HepG2 (cell line): ENCODE data around the gene PHF21B. TPM values are rescaled to one million over a fixed set of nuclear protein-coding genes. Genes with fewer than 3 reads are reported as not detected.

Source experiments
- ATAC-seq: fragments of 200-7000 bp; cut with Tn5 transposase; 3 replicates; pipeline ENCODE4 v1.9.1; 2020; ENCODE audit warnings: mild to moderate bottlenecking, moderate library complexity
- BruUV-seq: library from RNA; stranded (reverse); fragments of 400-500 nt; replicated peaks from 2 replicates; lab custom pipeline; 2021; lab: Mats Ljungman, UMichigan
- CTCF ChIA-PET: fragments of 300-600 bp; formaldehyde crosslinking; extraction: SDS; loops from one replicate; lab custom pipeline; 2021; ENCODE audit warnings: low total read pairs, inconsistent platforms, low intra/inter-chr PET ratio; lab: Yijun Ruan, JAX
- POLR2A ChIA-PET: fragments of 350-600 bp; sonication (Branson Sonifier 250); formaldehyde crosslinking; loops from one replicate; lab custom pipeline; 2020; ENCODE audit warnings: antibody characterized with exemption, inconsistent platforms; lab: Yijun Ruan, JAX
- DNase-seq: peaks from one replicate; pipeline ENCODE4 v3.0.0-alpha.2; 2015; ENCODE audit warnings: low spot score
- FAIRE-seq: peaks from 3 replicates; lab custom pipeline; 2011; peaks lifted over from hg19 to GRCh38; lab: Jason Lieb, UNC
- H2AFZ ChIP-seq: one replicate; pipeline ENCODE4 v1.6.1; 2011; ENCODE audit warnings: low read length, inconsistent platforms
- H3K27ac ChIP-seq: fragments of 300-600 bp; 3 replicates; pipeline ENCODE4 v1.8.0; 2011; ENCODE audit warnings: mixed run types, mild to moderate bottlenecking, mixed read lengths, low read length, inconsistent platforms; ENCODE audit not compliant: insufficient read depth; ENCODE audit errors: extremely low read length
- H3K27me3 ChIP-seq, 2 experiments: fragments of 200-600 bp in 1 of 2; 2 replicates in 1 of 2; 3 replicates in 1 of 2; pipeline versions ENCODE4 v1.6.0 to v1.8.0; 2011; ENCODE audit warnings: low read length in 2 of 2, mild to moderate bottlenecking in 2 of 2, moderate library complexity in 2 of 2, inconsistent platforms in 1 of 2; ENCODE audit not compliant: insufficient read depth in 2 of 2, control insufficient read depth in 1 of 2
- H3K36me3 ChIP-seq, 2 experiments: fragments of 200-600 bp in 1 of 2; replicated peaks in 1 of 2; 2 replicates in 1 of 2; 3 replicates in 1 of 2; pipeline versions ENCODE4 v1.5.1 to v1.8.0; 2011; ENCODE audit warnings: low read length in 2 of 2, inconsistent platforms in 1 of 2; ENCODE audit not compliant: insufficient read depth in 2 of 2, control insufficient read depth in 1 of 2
- H3K4me1 ChIP-seq: 2 replicates; pipeline ENCODE4 v1.5.1; 2012; ENCODE audit warnings: low read length, inconsistent platforms; ENCODE audit not compliant: insufficient read depth
- H3K4me2 ChIP-seq: 2 replicates; pipeline ENCODE4 v1.6.0; 2011; ENCODE audit warnings: low read depth, low read length, inconsistent platforms
- H3K4me3 ChIP-seq, 3 experiments: fragments of 200-600 bp in 1 of 3; sonication (generic), shearing (Covaris generic) in 1 of 3; replicated peaks in 1 of 3; 2 replicates each; pipeline ENCODE4 v1.5.1; 2011 to 2016; ENCODE audit warnings: low read length in 3 of 3, inconsistent platforms in 2 of 3, low read depth in 2 of 3, mild to moderate bottlenecking in 2 of 3, control low read depth in 1 of 3, mixed read lengths in 1 of 3; ENCODE audit not compliant: insufficient read depth in 1 of 3
- H3K79me2 ChIP-seq: one replicate; pipeline ENCODE4 v1.6.1; 2011; ENCODE audit warnings: low read length, inconsistent platforms; ENCODE audit not compliant: insufficient read depth
- H3K9ac ChIP-seq: 2 replicates; pipeline ENCODE4 v1.6.0; 2011; ENCODE audit warnings: mild to moderate bottlenecking, low read depth, low read length, inconsistent platforms; ENCODE audit not compliant: insufficient read depth
- H3K9me3 ChIP-seq: 2 replicates; pipeline ENCODE4 v1.5.1; 2012; ENCODE audit warnings: mild to moderate bottlenecking, low read length
- H4K20me1 ChIP-seq: 2 replicates; pipeline ENCODE4 v1.6.0; 2011; ENCODE audit warnings: inconsistent platforms, mild to moderate bottlenecking, low read length, moderate library complexity; ENCODE audit not compliant: insufficient read depth
- HDAC6 ChIP-seq: fragments of 200-600 bp; sonication (generic); IDR thresholded peaks from 2 replicates; pipeline ENCODE4 v1.7.0; 2017; ENCODE audit warnings: mild to moderate bottlenecking, antibody characterized with exemption, low read length, low read depth
- HOXA5 ChIP-seq: sonication (generic); formaldehyde crosslinking; IDR thresholded peaks from 2 replicates; pipeline ENCODE4 v1.4.0; 2020; ENCODE audit warnings: missing genetic modification reagents
- KLF15 ChIP-seq: sonication (generic); formaldehyde crosslinking; IDR thresholded peaks from 2 replicates; pipeline ENCODE4 v1.8.1; 2023; ENCODE audit warnings: borderline replicate concordance, mild to moderate bottlenecking, inconsistent platforms, missing genetic modification reagents, mixed read lengths
- MIER2 ChIP-seq: IDR thresholded peaks from 2 replicates; pipeline ENCODE4 v1.6.1; 2016; ENCODE audit warnings: missing biosample characterization, missing genetic modification reagents
- MYC ChIP-seq: sonication (generic); formaldehyde crosslinking; IDR thresholded peaks from 2 replicates; pipeline ENCODE4 v1.9.0; 2021; ENCODE audit warnings: missing genetic modification reagents, borderline replicate concordance
- PAX8 ChIP-seq: sonication (generic); formaldehyde crosslinking; IDR thresholded peaks from 2 replicates; pipeline ENCODE4 v1.8.0; 2022; ENCODE audit warnings: mild to moderate bottlenecking, missing genetic modification reagents, borderline replicate concordance
- PRDM15 ChIP-seq: sonication (generic); formaldehyde crosslinking; IDR thresholded peaks from 2 replicates; pipeline ENCODE4 v1.4.0; 2020; ENCODE audit warnings: missing genetic modification reagents
- SNAPC2 ChIP-seq: sonication (generic); formaldehyde crosslinking; IDR thresholded peaks from 2 replicates; pipeline ENCODE4 v1.8.1; 2022; ENCODE audit warnings: mild to moderate bottlenecking, missing genetic modification reagents
- SRY ChIP-seq: sonication (generic); formaldehyde crosslinking; IDR thresholded peaks from 2 replicates; pipeline ENCODE4 v1.8.0; 2022; ENCODE audit warnings: mild to moderate bottlenecking, missing genetic modification reagents
- ZBTB37 ChIP-seq: sonication (generic); formaldehyde crosslinking; IDR thresholded peaks from 2 replicates; pipeline ENCODE4 v1.4.0; 2020; ENCODE audit warnings: mild to moderate bottlenecking, missing genetic modification reagents
- ZNF709 ChIP-seq: sonication (generic); formaldehyde crosslinking; IDR thresholded peaks from 2 replicates; pipeline ENCODE4 v1.5.0; 2020; ENCODE audit warnings: mild to moderate bottlenecking, missing genetic modification reagents
- ZNF75D ChIP-seq: sonication (generic); formaldehyde crosslinking; IDR thresholded peaks from 2 replicates; pipeline ENCODE4 v1.8.1; 2023; ENCODE audit warnings: missing genetic modification reagents, mild to moderate bottlenecking, borderline replicate concordance
- ZNF839 ChIP-seq: sonication (generic); formaldehyde crosslinking; IDR thresholded peaks from 2 replicates; pipeline ENCODE4 v1.4.0; 2020; ENCODE audit warnings: missing genetic modification reagents, mild to moderate bottlenecking, borderline replicate concordance
- WGBS: methylation state at CpG from one replicate; pipeline ENCODE4 v1.1.6; 2017; ENCODE audit warnings: low lambda C conversion rate; 5-methylcytosine and 5-hydroxymethylcytosine counted together
- in situ Hi-C: cut with HindIII; loops from 2 replicates; pipeline ENCODE4 v1.10.0; 2017; ENCODE audit warnings: low pct_unique_long_range_greater_than_20kb; ENCODE audit not compliant: extremely low pct_ligation_motif_present
- intact Hi-C: fragments of 100-400 bp; cut with micrococcal nuclease; formaldehyde crosslinking; loops from one replicate; pipeline ENCODE4 v1.10.0; 2022; ENCODE audit not compliant: unreplicated experiment
- polyA plus RNA-seq, 8 experiments: library from polyadenylated mRNA; depleted of rRNA in 3 of 8; stranded (reverse) in 7 of 8; unstranded in 1 of 8; fragments of >200 nt; fragmentation: Illumina TruSeq in 4 of 8; extraction: Trizol in 4 of 8; gene quantifications; 2 replicates each; pipeline versions ENCODE4 v1.2.1 to v1.2.3, GENCODE V29; 2011 to 2016; ENCODE audit warnings: low read depth in 4 of 8, missing spikeins in 1 of 8, mixed read lengths in 1 of 8; ENCODE audit not compliant: insufficient read depth in 1 of 8
- total RNA-seq, 5 experiments: library from RNA; depleted of rRNA; stranded (reverse); fragments of >200 nt; fragmentation: Illumina TruSeq; extraction: Trizol; gene quantifications; 2 replicates each; pipeline ENCODE4 v1.2.3, GENCODE V29; 2016; ENCODE audit warnings: low read depth in 1 of 5

The PHF21B gene
- total and polyA plus RNA-seq, 2 of the 13 experiments (the other 11 are each of a cell fraction or from before 2014, with no cell fraction given): not detected

GRCh38 chr22:44906999-44907644 is 102.7 kb downstream of the PHF21B start:
- H3K27ac ChIP-seq: no peak overlapping the region
- in situ Hi-C loops (no loop called here), intact Hi-C loops (no loop called here)
- ATAC-seq (no peak), DNase-seq (no peak), FAIRE-seq (no peak)
- no peaks in the 10 kb centered on the region for H3K79me2 ChIP-seq
- ChIA-PET CTCF (no interaction called here), POLR2A (no interaction called here)
- no peak overlapping the region for H3K4me2 ChIP-seq
- H3K4me1 ChIP-seq: no peaks in the 10 kb centered on the region
- no TSS peak for BruUV-seq
- 44% methylated on average over 10 of the region's 18 CpGs for WGBS
- peaks cover 0 to 40% of the 10 kb centered on the region in 2 experiments; a peak in 4 of 5 replicates for H3K27me3 ChIP-seq
- H3K4me3 ChIP-seq: no peak overlapping the region
- no peaks in the 10 kb centered on the region; the same call in 1 of the 2 replicates for H4K20me1 ChIP-seq
- H3K9ac ChIP-seq: no peak overlapping the region
- H3K36me3 ChIP-seq: no peaks in the 10 kb centered on the region
- TF ChIP-seq KLF15 (CRISPR knock-in tag): no peak
- TF ChIP-seq HDAC6: no peak
- no peak for TF ChIP-seq ZNF709
- TF ChIP-seq MYC (CRISPR knock-in tag): no peak
- no peak overlapping the region for H2AFZ ChIP-seq
- H3K9me3 ChIP-seq: peaks cover 1% of the 10 kb centered on the region

DNA sequence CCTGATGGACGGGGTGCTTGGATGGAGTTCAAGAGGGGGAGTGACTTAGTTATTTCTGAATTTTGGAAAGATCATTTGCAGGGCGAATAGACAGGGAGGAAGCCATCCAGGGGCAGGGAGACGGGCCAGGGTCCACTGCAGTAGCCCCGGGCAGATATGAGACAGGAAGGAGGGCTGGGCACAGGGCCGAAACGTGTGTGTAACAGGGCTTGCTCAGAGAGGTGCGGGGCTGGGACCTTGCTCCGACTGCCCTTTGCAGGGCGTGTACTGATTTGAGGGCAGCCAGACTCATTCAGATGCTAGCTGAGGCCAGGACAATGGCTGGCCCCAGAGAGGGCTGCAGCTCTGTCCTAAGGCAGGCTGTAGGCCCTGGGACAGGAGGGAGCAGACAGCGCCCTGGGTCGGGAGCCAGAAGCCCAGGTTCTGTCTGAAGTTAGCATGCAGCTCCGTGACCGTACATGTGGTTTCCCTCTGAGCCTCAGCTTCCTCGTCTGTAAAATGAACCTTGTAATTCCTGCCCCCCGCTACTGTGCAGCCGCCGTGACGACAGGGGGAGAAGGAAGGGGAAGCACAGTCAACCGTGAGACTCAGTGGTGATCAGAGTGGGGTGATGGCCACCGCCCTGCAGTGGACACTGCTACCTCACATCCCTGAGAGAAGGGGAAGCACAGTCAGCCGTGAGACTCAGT is 103.4 kb downstream of the PHF21B start:
- no peak overlapping the region for H3K4me3 ChIP-seq
- no peaks in the 10 kb centered on the region for H3K79me2 ChIP-seq
- no peaks in the 10 kb centered on the region for H3K36me3 ChIP-seq
- DNase-seq (no peak), ATAC-seq (no peak), FAIRE-seq (no peak)
- POLR2A ChIA-PET: no interaction called here
- H3K9me3 ChIP-seq: peaks cover 9% of the 10 kb centered on the region
- BruUV-seq: no TSS peak
- intact Hi-C loops: no loop called here
- CTCF ChIA-PET: no interaction called here
- no peak overlapping the region for H2AFZ ChIP-seq
- H3K27me3 ChIP-seq: peaks cover 0 to 40% of the 10 kb centered on the region in 2 experiments; a peak in 4 of 5 replicates
- in situ Hi-C loops: no loop called here
- H4K20me1 ChIP-seq: no peaks in the 10 kb centered on the region; the same call in 1 of the 2 replicates
- no peak overlapping the region for H3K4me2 ChIP-seq
- no peak overlapping the region for H3K27ac ChIP-seq
- no peaks in the 10 kb centered on the region for H3K4me1 ChIP-seq
- WGBS: 26% methylated on average over 18 of the region's 21 CpGs
- no peak overlapping the region for H3K9ac ChIP-seq
- TF ChIP-seq SNAPC2: no peak
- TF ChIP-seq ZNF75D: no peak
- TF ChIP-seq MIER2 (CRISPR knock-in tag): no peak
- no peak for TF ChIP-seq HOXA5
- TF ChIP-seq ZNF839 (CRISPR knock-in tag): no peak
- no peak for TF ChIP-seq ZBTB37
- no peak for TF ChIP-seq PRDM15 (CRISPR knock-in tag)
- no peak for TF ChIP-seq SRY
- no peak for TF ChIP-seq PAX8 (CRISPR knock-in tag)
